Metanephros (tissue), 1 donor: Measurements from ENCODE around the gene OTOP3. TPM values are rescaled to one million over a fixed set of nuclear protein-coding genes. Genes with fewer than 3 reads are reported as not detected.

Experiments
- total RNA-seq: library from RNA; depleted of rRNA; stranded (reverse); fragments of >200 nt; gene quantifications from one replicate; pipeline ENCODE4 v1.2.3, GENCODE V29; 2014

The OTOP3 gene
- not detected for total RNA-seq

DNA sequence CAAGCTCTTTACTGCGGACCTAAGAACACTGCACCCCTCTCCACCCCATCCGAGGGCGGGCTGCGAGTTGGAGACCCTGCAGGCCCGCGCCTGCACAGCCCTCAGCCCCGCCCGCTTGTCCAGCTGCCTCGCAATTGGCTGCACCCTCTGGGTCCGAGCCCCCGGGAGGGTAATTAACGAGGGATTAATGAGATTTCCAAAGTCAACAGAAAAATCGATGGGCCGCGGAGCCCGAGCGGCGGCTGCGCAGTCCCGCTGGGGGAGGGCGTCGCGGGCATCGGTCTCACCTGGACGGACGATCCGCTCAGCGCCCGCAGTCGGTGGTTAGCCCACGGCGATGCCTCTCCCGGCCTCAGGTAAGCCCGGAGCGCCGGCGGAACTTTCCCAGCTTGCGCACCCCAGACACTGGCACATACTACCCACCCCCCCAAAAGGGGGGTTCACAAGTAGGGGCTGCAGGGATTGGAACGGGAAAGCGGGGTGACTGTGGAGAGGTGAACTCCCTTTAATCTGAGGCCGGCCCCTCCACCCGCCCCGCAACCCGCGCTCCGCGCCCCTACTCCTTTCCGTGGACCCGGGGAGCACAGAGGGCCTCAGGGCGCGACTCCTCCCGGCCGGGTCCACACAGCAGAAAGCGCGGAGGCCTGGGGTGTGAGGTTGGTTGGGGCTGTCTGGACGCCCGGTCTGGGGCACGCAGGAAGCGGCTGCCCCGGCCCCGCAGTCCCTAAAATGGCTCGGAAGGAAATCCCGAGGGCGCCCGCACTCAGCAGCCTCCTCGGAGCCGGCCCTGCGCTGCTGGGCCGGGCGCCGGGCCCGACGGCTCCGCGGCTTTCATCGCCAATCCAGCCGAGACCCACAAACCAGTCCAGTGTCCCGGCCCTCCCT is at the start of gene OTOP3:
Gene OTOP3, plus strand, starts transcription at position 314 of the 885 bp plus-strand sequence. Its CDS starts 24 bp downstream, at position 338.

GRCh38 chr17:74892974-74893911 is 42.5 kb upstream of the OTOP3 start, which contains the start of gene FADS6:
Gene FADS6 (minus strand): TSS chr17:74893633. CDS start chr17:74893595, 38 bp downstream.

DNA sequence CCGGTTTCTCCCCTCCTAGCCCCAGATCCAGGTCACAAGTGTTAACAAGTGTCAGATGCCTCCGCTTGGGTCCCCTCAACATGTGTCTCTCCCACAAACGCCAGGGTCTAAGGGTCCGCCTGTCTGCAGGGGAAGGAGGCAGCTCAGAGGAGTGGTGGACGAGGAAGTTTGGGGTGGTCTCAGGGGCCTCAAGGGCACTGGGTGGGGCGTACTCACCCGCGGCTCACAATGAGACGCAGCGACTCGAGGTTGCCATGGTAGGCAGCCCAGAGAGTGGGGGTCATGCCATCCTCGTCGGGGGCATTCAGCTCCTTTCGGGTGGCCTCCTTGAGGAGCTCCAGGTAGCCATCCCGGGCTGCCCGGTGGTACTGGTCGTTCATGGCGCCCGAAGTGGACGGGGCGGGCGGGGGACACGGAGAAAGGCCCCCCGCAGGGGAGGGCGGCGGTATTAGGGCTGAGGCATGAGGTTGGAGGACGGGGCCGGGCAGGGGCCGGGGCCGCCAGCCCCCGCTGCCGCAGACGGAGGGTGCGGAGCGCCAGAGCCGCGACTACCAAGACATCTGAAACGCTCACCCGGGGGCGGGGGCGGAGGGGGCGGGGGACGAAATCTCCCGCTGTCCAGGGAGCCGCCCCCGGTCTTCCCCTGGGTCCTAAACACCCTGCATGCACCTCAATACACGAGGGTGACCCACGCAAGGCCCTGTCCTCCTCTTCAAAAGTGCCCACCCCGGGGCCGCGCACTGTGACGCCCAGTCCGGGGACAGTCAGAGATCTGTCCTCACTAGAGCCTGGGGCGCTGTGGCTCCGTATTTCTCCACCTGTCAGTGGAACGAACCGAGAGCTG is 12.8 kb upstream of the OTOP3 start, which contains the start of gene USH1G:
Gene USH1G, minus strand, starts transcription at position 562 of the 844 bp plus-strand sequence. Its CDS starts 182 bp downstream, at position 380.

DNA sequence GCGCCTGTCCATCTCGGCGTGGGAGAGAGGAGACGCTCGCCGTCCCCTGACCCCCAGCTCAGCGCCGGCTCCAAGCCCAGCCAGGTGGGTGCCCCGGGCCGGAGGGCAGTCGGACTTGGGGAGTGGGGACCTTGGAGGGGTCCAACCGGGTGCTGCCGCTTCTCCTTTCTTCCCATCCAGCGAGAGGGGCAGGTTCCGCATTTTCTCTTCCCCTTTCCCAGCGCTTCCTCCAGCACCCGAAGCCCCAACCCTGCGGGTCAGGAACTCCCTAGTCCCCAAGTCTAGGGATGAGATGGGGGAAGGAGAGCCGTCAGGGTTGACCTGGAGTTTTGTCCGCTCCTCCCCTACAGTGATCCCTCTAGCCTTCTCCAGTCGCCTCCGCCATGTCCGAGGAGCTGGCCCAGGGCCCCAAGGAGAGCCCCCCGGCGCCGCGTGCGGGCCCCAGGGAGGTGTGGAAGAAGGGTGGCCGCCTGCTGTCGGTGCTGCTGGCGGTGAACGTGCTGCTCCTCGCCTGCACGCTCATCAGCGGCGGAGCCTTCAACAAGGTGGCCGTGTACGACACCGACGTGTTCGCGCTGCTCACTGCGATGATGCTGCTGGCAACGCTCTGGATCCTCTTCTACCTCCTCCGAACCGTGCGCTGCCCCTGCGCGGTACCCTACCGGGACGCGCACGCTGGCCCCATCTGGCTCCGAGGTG is 11.3 kb upstream of the OTOP3 start, which contains the start of gene OTOP2:
Gene OTOP2, plus strand, starts transcription at position 24 of the 699 bp plus-strand sequence. Its CDS starts 360 bp downstream, at position 384.

GRCh38 chr17:74972107-74972972 is 36.6 kb downstream of the OTOP3 start, which contains the start of gene HID1:
Gene HID1 (minus strand): TSS chr17:74972759. CDS start chr17:74972656, 103 bp downstream.

DNA sequence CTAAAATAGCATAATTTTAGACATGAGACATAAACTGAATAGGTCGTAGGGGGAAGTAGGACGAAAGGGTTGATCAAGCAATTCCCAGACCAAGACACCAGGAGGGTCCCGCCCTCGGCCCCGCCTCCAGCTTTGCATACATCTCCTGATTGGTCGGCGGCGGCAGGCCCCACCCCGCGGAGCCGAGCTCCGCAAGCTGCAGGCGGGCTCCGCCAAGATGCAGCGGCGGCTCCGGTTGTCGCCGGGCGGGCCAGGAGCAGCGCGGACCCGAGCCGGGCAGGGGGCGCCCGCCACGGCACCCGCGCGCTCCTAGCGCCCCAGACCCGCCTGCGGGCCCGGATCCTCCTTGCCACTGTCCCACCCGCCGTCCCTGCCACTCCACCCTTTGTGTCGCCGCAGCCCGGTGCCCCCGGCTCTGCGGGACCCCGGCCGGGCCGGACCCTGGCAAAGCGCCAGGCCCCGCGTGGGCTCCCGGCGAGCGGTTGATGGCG is 51.8 kb downstream of the OTOP3 start, which contains the start of gene CDR2L:
Gene CDR2L, plus strand, starts transcription at position 215 of the 491 bp plus-strand sequence. CDS start 412 bp downstream, outside the sequence.

Other genes starting within 250 kb of the OTOP3 start
- 3.0 TPM for gene CD300LF, start 223.0 kb upstream of the OTOP3 start, total RNA-seq
- gene RAB37, start 198.6 kb upstream of the OTOP3 start, total RNA-seq: 3.0 TPM
- gene NHERF1, start 187.3 kb upstream of the OTOP3 start, total RNA-seq: 48.7 TPM
- 33.6 TPM for gene NAT9, start 159.6 kb upstream of the OTOP3 start, total RNA-seq
- 1.2 TPM for gene GRIN2C, start 76.0 kb upstream of the OTOP3 start, total RNA-seq
- gene FDXR, start 62.9 kb upstream of the OTOP3 start, total RNA-seq: 7.5 TPM
- gene FADS6, start 42.3 kb upstream of the OTOP3 start, total RNA-seq: 0.64 TPM
- 0.64 TPM for gene USH1G, start 12.6 kb upstream of the OTOP3 start, total RNA-seq
- not detected for gene OTOP2, start 11.6 kb upstream of the OTOP3 start, total RNA-seq
- gene HID1, start 36.9 kb downstream of the OTOP3 start, total RNA-seq: 13.1 TPM
- gene CDR2L, start 51.7 kb downstream of the OTOP3 start, total RNA-seq: 8.2 TPM
- 40.1 TPM for gene MRPL58, start 76.8 kb downstream of the OTOP3 start, total RNA-seq
- 237 TPM for gene ATP5PD, start 111.1 kb downstream of the OTOP3 start, total RNA-seq
- 18.5 TPM for gene KCTD2, start 111.3 kb downstream of the OTOP3 start, total RNA-seq
- gene SLC16A5, start 152.1 kb downstream of the OTOP3 start, total RNA-seq: 62.5 TPM
- 9.2 TPM for gene ARMC7, start 174.1 kb downstream of the OTOP3 start, total RNA-seq
- gene NT5C, start 195.8 kb downstream of the OTOP3 start, total RNA-seq: 72.2 TPM
- gene JPT1, start 218.6 kb downstream of the OTOP3 start, total RNA-seq: 53.8 TPM
- gene SUMO2, start 247.1 kb downstream of the OTOP3 start, total RNA-seq: 209 TPM